NCI-H460 (cell line): ENCODE results near the gene ABCC11. TPM values are rescaled to one million over a fixed set of nuclear protein-coding genes. Genes with fewer than 3 reads are reported as not detected.

Experiments
- DNase-seq: peaks from one replicate; pipeline ENCODE4 v3.0.0-alpha.2; 2016; ENCODE audit warnings: low read depth; ENCODE audit errors: extremely low read depth
- total RNA-seq: library from RNA; depleted of rRNA; stranded (reverse); fragments of >200 nt; shearing (Covaris generic); gene quantifications from 2 replicates; pipeline ENCODE4 v1.2.3, GENCODE V29; 2014

Gene ABCC11
- total RNA-seq, 1 experiment from 2014 or later: not detected

DNA sequence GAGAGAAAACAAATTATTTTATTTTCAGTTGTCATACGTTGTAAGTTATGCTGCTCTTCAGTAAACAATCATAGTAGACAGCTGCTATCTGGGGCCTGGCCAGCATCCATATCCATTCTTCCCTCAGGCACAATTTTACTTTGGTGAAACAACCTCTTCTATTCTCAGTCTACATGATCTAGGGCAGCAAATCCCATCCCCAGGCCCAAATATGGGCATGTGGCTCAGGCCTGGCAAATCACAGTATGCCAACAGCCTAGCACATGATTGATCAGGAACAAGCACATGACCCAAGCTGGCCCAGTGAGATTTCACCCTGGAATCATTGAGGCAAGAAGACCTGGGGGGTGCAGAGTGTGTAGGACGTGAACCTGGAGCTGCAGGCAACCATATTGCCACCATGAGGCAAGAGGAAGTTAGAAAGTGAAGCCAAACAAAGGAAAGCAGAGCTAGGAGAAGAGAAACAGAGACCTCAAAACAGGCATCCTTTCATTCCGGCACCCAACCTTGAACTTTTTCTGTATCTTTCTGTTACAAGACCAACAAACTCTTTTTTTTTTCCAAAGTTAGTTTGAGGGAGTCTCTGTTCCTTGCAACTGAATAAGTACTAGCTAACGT, 81.3 kb downstream of the ABCC11 start:
- DNase-seq: no peak

DNA sequence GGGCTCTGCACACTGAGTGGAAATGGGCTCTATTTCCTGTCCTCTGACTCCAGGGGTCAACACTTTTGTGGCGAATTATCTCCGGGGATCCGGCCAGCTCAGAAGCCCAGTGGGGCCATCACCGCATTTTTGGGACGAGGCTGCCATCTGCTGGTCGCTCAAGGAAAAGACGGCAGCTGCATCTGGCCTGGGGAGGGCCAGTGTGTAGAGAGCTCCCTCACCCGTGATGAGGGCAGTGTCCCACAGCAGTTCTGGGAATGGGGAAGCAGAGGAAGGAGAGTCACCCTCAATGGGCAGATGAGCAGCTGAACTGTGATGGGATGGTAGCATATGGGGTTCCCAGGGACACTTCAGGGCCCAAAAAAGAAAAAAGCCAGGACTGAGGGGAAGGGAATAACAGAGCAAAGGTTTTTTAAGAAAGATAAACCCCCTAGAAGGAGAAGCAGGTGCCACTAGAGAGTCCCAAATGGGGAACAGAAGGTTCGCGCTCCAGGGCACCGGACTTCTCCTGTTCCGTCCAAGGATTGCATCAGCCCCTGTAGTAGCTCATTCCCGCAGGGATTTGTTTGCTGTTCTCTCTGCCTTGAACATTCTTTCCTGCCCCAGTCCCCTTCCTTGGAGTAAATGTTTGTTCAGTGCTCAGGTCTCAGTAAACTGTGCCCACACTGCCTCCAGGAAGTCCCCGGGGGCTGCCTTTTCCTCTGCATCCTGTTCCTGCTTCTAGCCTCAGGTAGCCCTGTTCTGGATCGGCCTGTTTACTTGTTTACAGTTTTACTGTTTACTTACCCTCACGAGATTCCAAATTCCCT, 82.2 kb downstream of the ABCC11 start:
- peak; percentile 75 for DNase-seq

DNA sequence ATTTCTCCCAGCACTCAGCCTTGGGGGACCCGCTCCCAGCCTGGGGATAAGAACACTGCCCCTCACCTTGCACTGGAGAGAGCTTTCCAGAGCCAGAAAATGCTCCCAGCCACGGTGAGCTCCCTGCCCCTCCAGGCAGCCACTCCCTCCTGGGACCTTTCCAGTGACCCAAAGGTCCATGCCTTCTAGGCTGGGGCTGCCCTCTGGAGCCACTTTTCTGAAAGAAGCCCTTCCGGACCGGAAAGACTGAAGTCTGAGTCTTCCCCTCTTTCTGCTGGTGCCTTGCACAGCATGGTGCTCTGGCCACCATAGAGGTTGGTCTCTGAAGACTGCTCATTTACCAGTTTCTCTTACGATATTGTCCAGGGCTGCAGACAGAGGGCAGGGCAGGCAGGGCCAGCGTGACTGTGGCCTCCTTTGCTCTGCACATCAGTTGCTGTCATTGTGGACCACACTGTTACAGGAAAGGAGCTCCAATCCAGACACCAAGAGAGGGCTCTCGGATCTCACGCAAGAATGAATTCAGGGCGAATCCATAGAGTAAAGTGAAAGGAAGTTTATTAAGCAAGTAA, 84.4 kb downstream of the ABCC11 start:
- DNase-seq: no peak

DNA sequence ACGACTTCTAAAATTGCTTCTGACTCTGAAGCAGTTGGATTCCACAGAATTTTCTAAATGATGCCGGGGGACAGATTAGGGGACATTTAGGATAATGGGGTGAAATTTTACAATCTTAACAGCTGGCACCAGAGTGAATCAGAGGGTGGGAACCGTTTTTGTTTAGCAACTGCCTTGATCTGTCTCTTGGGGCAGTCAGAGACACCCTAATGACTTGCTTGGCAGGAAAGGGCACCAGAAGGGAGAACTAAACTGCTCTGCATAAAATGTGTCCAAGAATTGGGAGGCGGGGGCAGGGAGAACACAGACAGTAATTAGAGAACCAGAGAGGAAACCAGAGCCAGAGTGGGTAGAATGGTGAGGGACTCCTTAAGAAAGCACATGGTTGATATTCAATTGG, 85.4 kb downstream of the ABCC11 start:
- DNase-seq: no peak

DNA sequence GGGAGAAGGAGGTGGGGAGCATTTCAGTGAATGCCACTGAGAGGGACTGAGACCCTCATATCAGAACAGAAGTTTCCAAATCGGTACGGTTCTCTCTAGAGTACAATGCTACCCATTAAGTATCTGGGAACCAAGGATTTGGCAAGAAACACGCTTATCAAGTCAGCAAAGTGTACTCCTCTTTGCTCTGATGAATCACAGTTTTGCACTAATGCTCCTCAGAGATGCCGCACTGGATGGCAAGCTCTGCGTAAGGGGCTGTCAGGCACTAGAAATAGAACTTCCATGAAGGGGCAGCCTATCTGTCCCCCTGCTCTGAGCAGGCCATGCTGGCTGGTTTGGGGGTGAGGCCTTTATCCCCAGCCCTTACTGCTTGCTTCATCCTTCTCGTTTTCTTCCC, 86.8 kb downstream of the ABCC11 start:
- no peak for DNase-seq

DNA sequence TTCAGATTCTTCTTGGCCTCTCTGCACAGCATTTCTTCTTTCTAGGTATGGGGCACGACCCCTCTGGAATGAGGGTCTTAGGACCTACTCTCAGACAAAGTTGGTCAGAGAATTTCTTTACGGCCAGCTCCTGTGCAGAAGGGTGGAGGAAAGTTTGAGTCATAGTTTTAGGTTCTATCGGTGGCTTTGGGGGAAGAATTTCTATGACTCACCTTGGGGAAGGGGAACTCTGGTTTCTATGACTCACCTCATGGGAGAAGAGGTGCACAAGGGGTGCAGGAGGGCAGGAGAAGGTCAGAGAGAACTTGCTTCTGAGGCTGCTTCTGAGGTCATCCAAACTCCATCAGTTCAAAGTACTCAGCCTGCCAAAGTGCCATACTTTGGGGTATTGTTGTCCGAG, 89.0 kb downstream of the ABCC11 start:
- no peak for DNase-seq

DNA sequence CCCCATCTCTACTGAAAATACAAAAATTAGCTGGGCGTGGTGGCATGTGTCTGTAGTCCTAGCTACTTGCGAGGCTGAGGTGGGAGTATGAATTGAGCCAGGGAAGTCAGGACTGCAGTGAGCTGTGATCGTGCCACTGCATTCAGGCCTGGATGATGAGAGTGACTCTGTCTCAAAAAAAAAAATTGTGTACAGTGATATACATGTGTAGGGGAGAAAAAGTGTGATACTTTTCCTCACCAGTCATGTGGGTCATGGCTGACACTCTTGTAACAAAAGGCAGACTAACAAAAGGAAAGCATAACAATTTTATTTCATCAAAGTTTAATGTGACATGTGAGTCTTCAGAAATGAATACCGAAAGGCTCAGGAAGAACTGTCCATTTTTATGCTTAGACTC, 89.5 kb downstream of the ABCC11 start:
- DNase-seq: no peak

DNA sequence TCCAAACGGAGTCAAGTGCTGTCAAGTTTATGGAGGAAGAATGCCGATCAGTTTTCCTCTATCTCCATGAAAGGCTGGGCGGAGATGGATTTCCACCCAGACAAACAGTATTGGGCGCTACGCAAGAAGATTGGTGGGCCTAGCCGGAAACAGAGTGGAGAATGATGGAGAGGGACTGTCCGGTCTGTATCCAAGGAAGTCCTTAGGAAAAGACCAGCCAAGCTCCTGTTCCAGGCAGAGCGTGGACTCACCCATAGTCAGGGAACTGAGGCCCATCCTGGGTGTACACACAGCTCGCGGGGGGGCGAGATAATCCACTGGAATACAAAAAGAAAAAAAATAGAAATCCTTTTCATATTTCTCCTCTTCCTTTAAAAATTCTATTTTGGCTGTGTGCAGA, 90.0 kb downstream of the ABCC11 start:
- no peak for DNase-seq

DNA sequence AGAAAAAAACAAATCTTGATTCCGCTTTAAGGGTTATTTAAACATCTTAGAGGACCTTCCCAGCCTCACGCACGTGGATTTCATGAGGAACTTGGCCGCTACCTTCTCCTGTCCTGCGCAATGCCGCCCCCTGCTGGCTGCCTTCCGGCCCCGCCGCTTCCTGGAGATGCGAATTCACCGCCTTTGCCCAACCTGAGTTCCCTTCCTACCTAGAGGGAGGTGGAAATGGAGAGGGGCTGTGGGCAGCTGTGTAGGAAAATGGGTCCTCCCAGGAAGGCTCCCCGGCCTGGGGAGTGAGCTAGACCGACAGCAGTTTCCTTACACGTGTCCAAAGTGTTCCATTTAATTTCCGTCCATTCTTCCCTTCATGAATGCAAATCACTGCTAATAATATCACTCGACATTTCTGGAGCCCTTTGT, 90.5 kb downstream of the ABCC11 start:
- DNase-seq: peak; percentile 64

DNA sequence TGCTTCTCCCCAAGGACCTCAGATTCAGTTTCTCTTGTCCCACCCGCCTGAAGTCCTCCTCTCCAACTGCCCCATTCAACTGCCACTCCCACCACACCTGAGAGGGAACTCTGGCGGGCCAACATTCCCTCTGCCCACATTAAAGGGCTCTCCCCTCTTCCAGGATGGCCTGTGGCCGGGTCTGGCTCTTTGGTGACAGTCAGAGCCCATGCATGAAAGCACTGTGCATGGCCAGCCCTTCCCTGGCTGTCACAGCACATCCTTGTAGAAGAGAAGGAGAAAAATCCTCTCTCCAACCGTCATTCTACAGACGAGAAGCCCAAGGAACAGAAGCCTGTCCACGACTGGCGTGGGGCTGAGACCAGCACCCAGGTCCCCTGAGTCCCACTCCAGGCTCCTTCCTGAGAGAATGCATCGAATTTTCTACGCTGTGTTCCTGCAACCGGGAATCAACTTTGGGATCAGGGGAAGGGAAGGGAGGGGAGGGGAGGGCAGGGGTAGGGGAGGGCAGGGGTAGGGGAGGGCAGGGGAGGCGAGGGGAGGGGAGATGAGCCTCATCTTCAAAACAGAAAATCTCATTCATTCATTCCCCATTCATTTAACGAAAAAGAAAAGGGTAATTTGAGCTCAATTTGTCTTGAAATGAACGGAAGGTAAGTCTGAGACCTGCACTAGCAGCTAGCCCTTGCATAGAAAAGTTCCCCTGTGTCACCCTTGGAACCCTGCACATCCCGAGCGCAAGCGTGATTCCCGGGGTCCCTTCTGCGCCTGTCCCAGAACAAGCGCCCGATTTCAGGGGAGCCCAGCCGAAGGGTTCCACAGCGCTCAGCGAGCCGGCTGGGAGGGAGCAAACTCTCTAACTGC, 91.2 kb downstream of the ABCC11 start, which contains the start of gene ABCC12:
TSS of gene ABCC12 (minus strand) at position 68 of the 864 bp plus-strand sequence. CDS start 9,569 bp downstream, outside the sequence.
- no peak for DNase-seq

DNA sequence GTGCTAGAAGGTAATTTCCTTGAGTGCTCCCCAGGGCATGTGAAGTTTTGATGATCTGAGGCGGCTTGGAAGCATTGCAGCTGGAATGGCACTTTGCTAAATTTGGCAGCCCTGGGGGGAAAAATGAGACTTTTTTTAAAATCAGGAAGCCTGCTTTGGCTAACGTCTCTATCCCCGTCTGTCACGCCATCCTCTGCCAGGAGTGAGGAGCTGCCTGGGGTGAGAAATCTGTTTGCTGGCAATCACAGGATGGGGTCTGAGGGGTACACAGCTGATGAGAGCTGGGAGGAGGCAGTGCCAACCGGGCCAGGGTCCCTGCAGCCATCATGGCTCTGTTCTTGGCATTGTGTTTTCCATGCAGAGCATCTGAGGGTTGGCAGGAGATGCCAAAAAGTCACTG, 93.6 kb downstream of the ABCC11 start:
- no peak for DNase-seq

DNA sequence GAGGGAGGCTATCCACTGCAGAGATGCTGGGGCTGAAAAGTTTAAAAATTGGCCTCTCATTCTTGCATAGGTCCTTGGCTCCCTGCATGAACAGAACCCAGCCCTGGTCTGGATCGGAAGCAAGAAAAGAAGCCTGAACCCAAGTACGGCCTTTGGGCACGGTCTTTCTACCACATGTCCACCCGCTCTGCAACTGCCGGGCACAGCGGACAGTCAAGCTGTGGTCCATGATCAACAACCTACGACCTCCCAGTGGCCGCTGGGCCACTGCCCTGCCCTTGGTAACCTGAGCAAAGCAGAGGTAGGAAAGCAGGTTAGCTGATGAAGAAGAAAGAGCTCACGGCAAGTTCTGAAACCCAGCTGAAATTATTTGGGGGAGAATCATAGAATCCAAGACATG, 95.1 kb downstream of the ABCC11 start:
- DNase-seq: no peak

DNA sequence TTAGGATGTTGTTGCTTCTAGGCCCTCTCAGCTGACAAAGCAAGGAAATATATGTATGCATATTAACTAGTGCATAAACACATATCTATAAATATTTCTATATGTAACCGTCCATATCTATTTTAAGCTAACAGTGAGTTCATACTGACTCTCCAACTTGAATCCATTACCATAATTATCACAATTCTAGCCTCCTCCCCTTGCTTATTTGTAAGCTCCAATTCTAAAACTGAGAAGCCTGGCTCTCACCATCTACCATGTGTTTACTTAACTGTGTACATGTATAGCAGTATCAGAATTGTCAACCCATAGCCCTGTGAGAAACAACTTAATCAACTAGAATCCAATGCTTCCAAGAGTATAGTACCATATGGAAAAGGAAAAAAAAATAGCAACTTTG, 96.6 kb downstream of the ABCC11 start:
- DNase-seq: no peak

DNA sequence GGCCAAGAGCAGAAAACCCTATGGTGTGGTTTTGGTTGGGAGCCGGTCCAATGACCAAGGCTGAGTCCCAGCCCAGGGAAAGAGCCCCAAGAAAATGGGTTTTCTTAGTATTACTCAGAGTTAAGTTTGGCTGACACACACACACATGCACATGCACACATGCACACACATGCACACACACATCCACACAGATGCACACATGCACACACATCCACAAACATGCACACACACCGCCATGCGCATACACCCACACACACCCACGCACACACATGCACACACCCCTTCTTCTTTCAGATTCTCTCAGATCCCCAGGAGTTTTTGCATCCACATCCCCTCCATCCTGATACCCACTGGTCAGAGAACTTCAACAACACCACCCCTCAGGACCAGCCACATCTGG, 100.6 kb downstream of the ABCC11 start:
- no peak for DNase-seq

DNA sequence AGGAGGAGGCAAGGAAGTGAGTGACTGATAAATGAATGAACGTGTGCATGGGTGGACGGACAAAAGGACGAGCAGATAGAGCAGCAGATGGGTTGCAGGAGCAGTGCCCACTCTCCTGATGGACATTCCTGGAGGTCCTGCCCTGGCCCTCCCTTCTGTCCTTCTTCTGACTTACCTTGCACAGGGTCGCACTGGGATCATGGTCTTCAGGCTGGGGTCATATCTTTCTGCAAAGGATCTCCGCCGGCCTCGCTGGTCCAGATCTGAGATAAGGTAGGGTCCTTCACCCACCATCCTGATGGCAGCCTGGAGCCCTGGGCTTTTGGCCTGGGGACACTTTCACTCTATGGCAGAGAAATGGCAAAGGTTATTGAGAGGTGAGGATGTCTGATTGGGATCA, 101.2 kb downstream of the ABCC11 start:
- DNase-seq: no peak

DNA sequence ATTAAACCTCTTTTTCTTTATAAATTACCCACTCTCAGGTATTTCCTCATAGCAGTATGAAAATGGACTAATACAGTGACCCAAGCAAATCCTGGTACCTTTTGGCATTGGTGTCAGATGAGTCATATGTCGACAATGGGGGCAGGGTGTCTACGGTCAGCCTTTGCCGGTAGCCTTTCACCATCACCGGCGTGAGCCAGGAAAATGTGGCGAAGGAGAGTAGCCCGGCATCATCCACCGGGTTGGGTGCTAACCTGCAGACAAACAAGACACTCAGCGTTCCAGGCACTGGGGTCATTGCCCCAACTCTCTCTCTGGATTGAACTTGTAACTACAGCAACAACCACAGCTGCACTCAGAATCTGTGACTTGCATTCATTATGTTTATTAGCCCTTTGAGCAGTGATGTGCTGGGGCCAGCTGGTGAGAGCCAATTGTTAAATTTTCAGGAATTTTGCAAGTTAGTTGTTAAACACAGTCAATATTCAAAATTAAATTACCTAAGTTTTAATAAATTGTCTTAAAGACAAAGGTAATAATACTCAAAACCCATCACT, 103.4 kb downstream of the ABCC11 start:
- DNase-seq: no peak

DNA sequence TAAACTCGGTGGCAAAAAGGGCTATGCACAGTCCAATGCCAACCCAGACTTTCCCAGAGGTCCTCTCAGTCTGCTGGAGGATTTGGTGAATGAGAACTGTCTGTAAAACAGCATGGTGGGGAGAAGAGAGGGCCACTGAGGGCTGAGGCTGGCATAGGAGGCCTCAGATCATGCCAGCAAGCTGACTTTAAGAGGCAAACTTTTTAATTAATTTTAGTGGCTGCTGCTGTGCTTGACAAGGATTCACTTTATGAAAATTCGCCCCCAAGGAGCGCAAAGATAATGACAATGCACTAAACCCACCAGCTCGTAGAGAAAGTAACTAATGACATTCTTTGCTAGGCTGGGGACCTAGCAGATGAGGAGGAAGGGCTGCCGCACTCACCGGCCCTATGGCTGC, 106.5 kb downstream of the ABCC11 start:
- no peak for DNase-seq

DNA sequence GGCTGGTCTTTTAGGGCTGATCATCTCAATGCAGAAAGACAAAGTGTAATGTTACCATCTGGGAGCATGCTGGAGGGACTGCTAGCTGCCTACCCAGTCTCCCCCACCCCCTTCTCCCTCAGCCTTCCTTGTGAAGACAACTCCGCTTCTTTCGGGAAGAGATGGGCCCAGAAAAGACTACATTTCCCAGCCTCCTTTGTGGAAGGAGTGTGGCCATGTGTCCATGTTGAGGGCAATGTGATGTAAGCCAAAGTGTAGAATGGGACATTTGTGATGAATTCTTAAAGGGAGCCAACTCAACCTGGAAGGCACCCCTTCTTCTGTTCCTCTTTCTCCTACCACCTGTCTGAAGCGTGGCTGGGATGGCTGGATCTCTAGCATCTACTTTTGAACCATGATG, 107.8 kb downstream of the ABCC11 start:
- DNase-seq: no peak

DNA sequence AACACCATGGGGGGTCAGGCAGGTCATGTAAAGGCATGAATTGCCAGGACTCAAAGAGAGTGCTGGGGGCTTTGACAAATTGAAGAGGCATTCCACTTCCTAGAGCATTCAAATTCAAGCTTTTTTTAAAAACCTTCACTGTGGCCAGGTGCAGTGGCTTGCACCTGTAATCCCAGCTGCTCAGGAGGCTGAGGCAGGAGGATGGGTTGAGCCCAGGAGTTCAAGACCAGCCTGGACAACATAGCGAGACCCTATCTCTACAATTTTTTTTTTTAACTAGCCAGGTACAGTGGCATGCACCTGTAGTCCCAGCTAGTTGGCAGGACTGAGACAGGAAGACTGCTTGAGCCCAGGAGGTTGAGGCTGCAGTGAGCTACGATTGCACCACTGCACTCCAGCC, 108.8 kb downstream of the ABCC11 start:
- no peak for DNase-seq

DNA sequence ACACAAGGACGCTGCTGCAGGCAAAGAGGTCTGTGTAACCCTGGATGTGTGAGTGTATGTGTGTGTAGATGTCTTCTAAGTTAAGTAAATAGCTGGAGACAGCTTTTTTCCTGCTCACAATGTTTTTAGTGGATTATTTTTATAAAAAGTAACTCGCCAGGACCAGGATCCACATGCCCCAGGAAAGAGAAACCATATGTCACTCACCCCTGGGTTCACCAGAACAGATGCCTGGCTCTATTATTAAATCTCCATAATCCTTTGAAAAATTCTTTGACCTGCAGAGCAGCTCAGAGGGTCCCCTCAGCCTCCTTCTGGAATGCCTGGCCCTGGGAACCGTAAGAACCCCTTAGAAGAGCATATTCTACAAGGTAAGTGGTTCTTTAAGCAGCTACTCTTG, 109.5 kb downstream of the ABCC11 start:
- no peak for DNase-seq
